GM12878 (cell line): ENCODE measurements around the gene SMIM21. TPM values are rescaled to one million over a fixed set of nuclear protein-coding genes. Genes with fewer than 3 reads are reported as not detected.

Source experiments
- ATAC-seq: fragments of 200-7000 bp; cut with Tn5 transposase; 3 replicates; pipeline ENCODE4 v1.9.1; 2020; ENCODE audit warnings: mild to moderate bottlenecking, moderate library complexity
- BruUV-seq: library from RNA; stranded (reverse); fragments of 400-500 nt; replicated peaks from 2 replicates; lab custom pipeline; 2021; lab: Mats Ljungman, UMichigan
- CTCF ChIA-PET: fragments of 300-600 bp; sonication (Branson Sonifier 250); formaldehyde crosslinking; extraction: SDS; loops from one replicate; lab custom pipeline; 2021; ENCODE audit warnings: inconsistent platforms; lab: Yijun Ruan, JAX
- POLR2A ChIA-PET: fragments of 350-600 bp; formaldehyde crosslinking; extraction: SDS; loops from one replicate; lab custom pipeline; 2021; ENCODE audit warnings: inconsistent platforms; lab: Charles Lee
- RAD21 ChIA-PET: fragments of 300-600 bp; sonication (Branson Sonifier 250); formaldehyde crosslinking; loops from one replicate; lab custom pipeline; 2023; ENCODE audit warnings: antibody characterized with exemption; ENCODE audit not compliant: unreplicated experiment; lab: Charles Lee
- SMC1A ChIA-PET: fragments of 300-600 bp; sonication (Branson Sonifier 250); formaldehyde crosslinking; loops from one replicate; lab custom pipeline; 2023; ENCODE audit not compliant: unreplicated experiment, uncharacterized antibody; lab: Charles Lee
- DNase-seq: peaks from one replicate; pipeline ENCODE4 v3.0.0-alpha.2; 2011; ENCODE audit warnings: low read depth, low spot score
- FAIRE-seq: peaks from 3 replicates; lab custom pipeline; 2011; peaks lifted over from hg19 to GRCh38; lab: Jason Lieb, UNC
- H2AFZ ChIP-seq: 2 replicates; pipeline ENCODE4 v1.6.0; 2011; ENCODE audit warnings: low read depth, low read length, control low read depth; ENCODE audit not compliant: control insufficient read depth
- H3K27ac ChIP-seq: 2 replicates; pipeline ENCODE4 v1.5.1; 2011; ENCODE audit warnings: control low read depth; ENCODE audit not compliant: control insufficient read depth, insufficient read depth
- H3K27me3 ChIP-seq, 2 experiments: replicated peaks in 1 of 2; 2 replicates each; pipeline versions ENCODE4 v1.6.0 to v1.6.1; 2011; ENCODE audit warnings: low read length in 1 of 2; ENCODE audit not compliant: control insufficient read depth in 2 of 2, insufficient read depth in 2 of 2
- H3K36me3 ChIP-seq, 2 experiments: 2 replicates each; pipeline ENCODE4 v1.5.1; 2011; ENCODE audit warnings: low read length in 1 of 2; ENCODE audit not compliant: control insufficient read depth in 2 of 2, insufficient read depth in 2 of 2
- H3K4me1 ChIP-seq: 2 replicates; pipeline ENCODE4 v1.6.1; 2011; ENCODE audit warnings: mild to moderate bottlenecking, low read length, moderate library complexity, mixed read lengths; ENCODE audit not compliant: control insufficient read depth, insufficient read depth
- H3K4me2 ChIP-seq: 2 replicates; pipeline ENCODE4 v1.6.0; 2011; ENCODE audit warnings: control low read depth; ENCODE audit not compliant: control insufficient read depth, insufficient read depth
- H3K4me3 ChIP-seq: fragments of 200-600 bp; sonication (generic); 2 replicates; pipeline ENCODE4 v1.5.1; 2016
- H3K79me2 ChIP-seq: 2 replicates; pipeline ENCODE4 v1.6.0; 2011; ENCODE audit warnings: low read length; ENCODE audit not compliant: control insufficient read depth, insufficient read depth
- H3K9ac ChIP-seq: 2 replicates; pipeline ENCODE4 v1.8.0; 2011; ENCODE audit warnings: low read length, control low read depth, mixed read lengths; ENCODE audit not compliant: control insufficient read depth, insufficient read depth
- H3K9me3 ChIP-seq: replicated peaks from 3 replicates; pipeline ENCODE4 v1.5.1; 2011; ENCODE audit warnings: mild to moderate bottlenecking, low read length; ENCODE audit not compliant: control insufficient read depth, insufficient read depth
- H4K20me1 ChIP-seq: 2 replicates; pipeline ENCODE4 v1.6.0; 2011; ENCODE audit not compliant: control insufficient read depth, insufficient read depth
- ETV6 ChIP-seq, 2 experiments: fragments of 450-650 bp in 1 of 2; IDR thresholded peaks in 1 of 2; conservative IDR thresholded peaks in 1 of 2; 2 replicates each; pipeline ENCODE4 v1.6.1; 2014; ENCODE audit warnings: antibody characterized with exemption in 1 of 2, borderline replicate concordance in 1 of 2, low read depth in 1 of 2, mild to moderate bottlenecking in 1 of 2, moderate library complexity in 1 of 2
- FOXM1 ChIP-seq: IDR thresholded peaks from 2 replicates; pipeline ENCODE4 v1.6.1; 2012; ENCODE audit warnings: low read depth, mild to moderate bottlenecking, inconsistent platforms, low read length, moderate library complexity
- HCFC1 ChIP-seq: fragments of 150-350 bp; IDR thresholded peaks from 2 replicates; pipeline ENCODE4 v1.6.1; 2014; ENCODE audit warnings: low read length
- IKZF1 ChIP-seq: fragments of 450-650 bp; conservative IDR thresholded peaks from 2 replicates; pipeline ENCODE4 v1.6.1; 2017; ENCODE audit warnings: antibody characterized with exemption, mild to moderate bottlenecking
- SREBF1 ChIP-seq: IDR thresholded peaks from 2 replicates; pipeline ENCODE4 v1.6.1; 2012; ENCODE audit warnings: mild to moderate bottlenecking, low read length
- WGBS: methylation state at CpG from one replicate; pipeline ENCODE4 v1.1.6; 2016; ENCODE audit warnings: low lambda C conversion rate; ENCODE audit not compliant: insufficient replicate concordance, insufficient coverage; ENCODE audit errors: missing lambda C conversion rate; 5-methylcytosine and 5-hydroxymethylcytosine counted together
- in situ Hi-C: fragments of 300-500 bp; cut with MboI; formaldehyde crosslinking; loops from 9 replicates; pipeline ENCODE4 v1.14.3; 2018; ENCODE audit warnings: mixed read lengths
- intact Hi-C: fragments of 100-400 bp; cut with micrococcal nuclease; formaldehyde crosslinking; loops from one replicate; pipeline ENCODE4 v1.14.2; 2022; ENCODE audit not compliant: unreplicated experiment
- polyA plus RNA-seq, 11 experiments: library from polyadenylated mRNA; depleted of rRNA in 4 of 11; unstranded in 6 of 11; stranded (reverse) in 5 of 11; fragments of >200 nt; fragmentation: Nextera tagmentation in 4 of 11; fragmentation: Illumina TruSeq in 1 of 11; extraction: Ambion mirVana in 4 of 11; extraction: Trizol in 1 of 11; gene quantifications; 1 replicate in 1 of 11; 2 replicates in 10 of 11; pipeline versions ENCODE4 v1.2.1 to v1.2.3, GENCODE V29; 2011 to 2016; ENCODE audit warnings: inconsistent platforms in 2 of 11, missing spikeins in 2 of 11, low read depth in 1 of 11
- total RNA-seq, 4 experiments: library from RNA; depleted of rRNA in 3 of 4; stranded (reverse); fragments of >200 nt in 3 of 4; fragmentation: Illumina TruSeq in 1 of 4; extraction: Trizol in 1 of 4; gene quantifications; 2 replicates each; pipeline versions ENCODE4 v1.2.1 to v1.2.3, GENCODE V29; 2013 to 2021
- TF ChIP-seq, protein P1 (sequence below): fragments of 150-350 bp; IDR thresholded peaks from 2 replicates; pipeline ENCODE4 v1.6.1; 2014; ENCODE audit warnings: mild to moderate bottlenecking, low read depth, low read length
- TF ChIP-seq, protein P2 (sequence below): fragments of 450-650 bp; formaldehyde crosslinking; IDR thresholded peaks from 2 replicates; pipeline ENCODE4 v1.5.0; 2022; ENCODE audit warnings: mild to moderate bottlenecking, missing genetic modification characterization
- TF ChIP-seq, protein P3 (sequence below): fragments of 450-650 bp; IDR thresholded peaks from 2 replicates; pipeline ENCODE4 v1.6.1; 2017; ENCODE audit warnings: mild to moderate bottlenecking, low read depth, inconsistent platforms; ENCODE audit not compliant: poor library complexity, severe bottlenecking
- TF ChIP-seq, protein P4 (sequence below): fragments of 450-650 bp; IDR thresholded peaks from 2 replicates; pipeline ENCODE4 v1.6.1; 2018; ENCODE audit warnings: mild to moderate bottlenecking, low read depth, moderate library complexity; ENCODE audit not compliant: partially characterized antibody
- TF ChIP-seq, protein P5 (sequence below): fragments of 450-650 bp; IDR thresholded peaks from 2 replicates; pipeline ENCODE4 v1.6.1; 2016; ENCODE audit warnings: mild to moderate bottlenecking

SMIM21 gene
- total and polyA plus RNA-seq, 10 of the 15 experiments (the other 5 are each of a cell fraction or from before 2014, with no cell fraction given): not detected

DNA sequence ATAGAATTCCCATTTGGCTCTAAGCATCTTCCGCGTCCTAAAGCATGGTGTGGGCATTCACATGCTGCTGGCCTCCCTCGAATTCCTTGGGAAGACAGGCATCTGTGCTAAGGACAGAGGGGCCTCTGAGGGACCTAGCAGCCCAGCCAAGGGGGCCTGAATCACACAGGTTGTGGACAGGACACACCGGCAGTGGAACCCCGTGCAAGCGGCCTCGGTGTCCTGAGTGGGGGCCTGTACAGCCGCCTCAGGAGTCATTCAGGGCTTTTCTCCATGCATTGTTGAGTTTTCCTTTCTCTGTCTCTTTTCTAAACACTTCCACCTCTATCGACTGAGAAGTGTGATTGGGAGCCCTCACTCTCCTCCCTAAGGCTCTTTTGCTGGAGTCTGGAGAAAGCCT lies 44.3 kb upstream of the SMIM21 start (continued):
- TF ChIP-seq, protein P1, sequence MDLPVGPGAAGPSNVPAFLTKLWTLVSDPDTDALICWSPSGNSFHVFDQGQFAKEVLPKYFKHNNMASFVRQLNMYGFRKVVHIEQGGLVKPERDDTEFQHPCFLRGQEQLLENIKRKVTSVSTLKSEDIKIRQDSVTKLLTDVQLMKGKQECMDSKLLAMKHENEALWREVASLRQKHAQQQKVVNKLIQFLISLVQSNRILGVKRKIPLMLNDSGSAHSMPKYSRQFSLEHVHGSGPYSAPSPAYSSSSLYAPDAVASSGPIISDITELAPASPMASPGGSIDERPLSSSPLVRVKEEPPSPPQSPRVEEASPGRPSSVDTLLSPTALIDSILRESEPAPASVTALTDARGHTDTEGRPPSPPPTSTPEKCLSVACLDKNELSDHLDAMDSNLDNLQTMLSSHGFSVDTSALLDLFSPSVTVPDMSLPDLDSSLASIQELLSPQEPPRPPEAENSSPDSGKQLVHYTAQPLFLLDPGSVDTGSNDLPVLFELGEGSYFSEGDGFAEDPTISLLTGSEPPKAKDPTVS: no peak
- TF ChIP-seq, protein P2, sequence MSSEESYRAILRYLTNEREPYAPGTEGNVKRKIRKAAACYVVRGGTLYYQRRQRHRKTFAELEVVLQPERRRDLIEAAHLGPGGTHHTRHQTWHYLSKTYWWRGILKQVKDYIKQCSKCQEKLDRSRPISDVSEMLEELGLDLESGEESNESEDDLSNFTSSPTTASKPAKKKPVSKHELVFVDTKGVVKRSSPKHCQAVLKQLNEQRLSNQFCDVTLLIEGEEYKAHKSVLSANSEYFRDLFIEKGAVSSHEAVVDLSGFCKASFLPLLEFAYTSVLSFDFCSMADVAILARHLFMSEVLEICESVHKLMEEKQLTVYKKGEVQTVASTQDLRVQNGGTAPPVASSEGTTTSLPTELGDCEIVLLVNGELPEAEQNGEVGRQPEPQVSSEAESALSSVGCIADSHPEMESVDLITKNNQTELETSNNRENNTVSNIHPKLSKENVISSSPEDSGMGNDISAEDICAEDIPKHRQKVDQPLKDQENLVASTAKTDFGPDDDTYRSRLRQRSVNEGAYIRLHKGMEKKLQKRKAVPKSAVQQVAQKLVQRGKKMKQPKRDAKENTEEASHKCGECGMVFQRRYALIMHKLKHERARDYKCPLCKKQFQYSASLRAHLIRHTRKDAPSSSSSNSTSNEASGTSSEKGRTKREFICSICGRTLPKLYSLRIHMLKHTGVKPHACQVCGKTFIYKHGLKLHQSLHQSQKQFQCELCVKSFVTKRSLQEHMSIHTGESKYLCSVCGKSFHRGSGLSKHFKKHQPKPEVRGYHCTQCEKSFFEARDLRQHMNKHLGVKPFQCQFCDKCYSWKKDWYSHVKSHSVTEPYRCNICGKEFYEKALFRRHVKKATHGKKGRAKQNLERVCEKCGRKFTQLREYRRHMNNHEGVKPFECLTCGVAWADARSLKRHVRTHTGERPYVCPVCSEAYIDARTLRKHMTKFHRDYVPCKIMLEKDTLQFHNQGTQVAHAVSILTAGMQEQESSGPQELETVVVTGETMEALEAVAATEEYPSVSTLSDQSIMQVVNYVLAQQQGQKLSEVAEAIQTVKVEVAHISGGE (CRISPR knock-in tag): no peak
- TF ChIP-seq ETV6 (conservative IDR thresholded peaks at IDR 0.05 in 1 of 2, IDR thresholded peaks at IDR 0.05 in 1 of 2; ENCODE audit: borderline replicate concordance in 1 of 2, low read depth in 1 of 2): no peak

DNA sequence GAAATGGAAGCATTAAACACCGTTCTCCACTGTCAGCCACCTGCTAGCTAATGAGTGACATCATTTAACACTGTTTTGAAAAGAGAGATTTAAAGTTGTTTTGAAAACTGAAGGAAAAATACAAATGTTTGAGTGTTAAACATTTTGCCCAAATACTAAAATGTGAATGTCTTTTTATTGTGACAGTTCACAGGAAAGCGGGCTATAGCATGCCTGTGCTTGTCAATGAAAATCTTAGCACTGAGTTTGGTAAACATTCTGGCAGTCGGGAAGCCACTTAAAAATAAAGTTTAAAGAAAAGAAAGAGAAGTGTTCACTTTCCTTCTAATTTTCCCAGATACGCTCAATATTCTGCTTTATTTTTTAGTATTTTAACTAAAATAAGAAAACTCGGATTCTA lies 40.3 kb upstream of the SMIM21 start:
- no TSS peak for BruUV-seq
- CTCF ChIA-PET: interaction anchor here (1.3 kb wide), 1 partner anchor 11 kb away, joined by 3 read pairs; no protein-coding TSS in a partner anchor
- FAIRE-seq: no peak
- no peak for TF ChIP-seq HCFC1
- TF ChIP-seq SREBF1: no peak
- TF ChIP-seq, protein P3, sequence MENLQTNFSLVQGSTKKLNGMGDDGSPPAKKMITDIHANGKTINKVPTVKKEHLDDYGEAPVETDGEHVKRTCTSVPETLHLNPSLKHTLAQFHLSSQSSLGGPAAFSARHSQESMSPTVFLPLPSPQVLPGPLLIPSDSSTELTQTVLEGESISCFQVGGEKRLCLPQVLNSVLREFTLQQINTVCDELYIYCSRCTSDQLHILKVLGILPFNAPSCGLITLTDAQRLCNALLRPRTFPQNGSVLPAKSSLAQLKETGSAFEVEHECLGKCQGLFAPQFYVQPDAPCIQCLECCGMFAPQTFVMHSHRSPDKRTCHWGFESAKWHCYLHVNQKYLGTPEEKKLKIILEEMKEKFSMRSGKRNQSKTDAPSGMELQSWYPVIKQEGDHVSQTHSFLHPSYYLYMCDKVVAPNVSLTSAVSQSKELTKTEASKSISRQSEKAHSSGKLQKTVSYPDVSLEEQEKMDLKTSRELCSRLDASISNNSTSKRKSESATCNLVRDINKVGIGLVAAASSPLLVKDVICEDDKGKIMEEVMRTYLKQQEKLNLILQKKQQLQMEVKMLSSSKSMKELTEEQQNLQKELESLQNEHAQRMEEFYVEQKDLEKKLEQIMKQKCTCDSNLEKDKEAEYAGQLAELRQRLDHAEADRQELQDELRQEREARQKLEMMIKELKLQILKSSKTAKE: no peak
- no peak for TF ChIP-seq IKZF1
- TF ChIP-seq, protein P4, sequence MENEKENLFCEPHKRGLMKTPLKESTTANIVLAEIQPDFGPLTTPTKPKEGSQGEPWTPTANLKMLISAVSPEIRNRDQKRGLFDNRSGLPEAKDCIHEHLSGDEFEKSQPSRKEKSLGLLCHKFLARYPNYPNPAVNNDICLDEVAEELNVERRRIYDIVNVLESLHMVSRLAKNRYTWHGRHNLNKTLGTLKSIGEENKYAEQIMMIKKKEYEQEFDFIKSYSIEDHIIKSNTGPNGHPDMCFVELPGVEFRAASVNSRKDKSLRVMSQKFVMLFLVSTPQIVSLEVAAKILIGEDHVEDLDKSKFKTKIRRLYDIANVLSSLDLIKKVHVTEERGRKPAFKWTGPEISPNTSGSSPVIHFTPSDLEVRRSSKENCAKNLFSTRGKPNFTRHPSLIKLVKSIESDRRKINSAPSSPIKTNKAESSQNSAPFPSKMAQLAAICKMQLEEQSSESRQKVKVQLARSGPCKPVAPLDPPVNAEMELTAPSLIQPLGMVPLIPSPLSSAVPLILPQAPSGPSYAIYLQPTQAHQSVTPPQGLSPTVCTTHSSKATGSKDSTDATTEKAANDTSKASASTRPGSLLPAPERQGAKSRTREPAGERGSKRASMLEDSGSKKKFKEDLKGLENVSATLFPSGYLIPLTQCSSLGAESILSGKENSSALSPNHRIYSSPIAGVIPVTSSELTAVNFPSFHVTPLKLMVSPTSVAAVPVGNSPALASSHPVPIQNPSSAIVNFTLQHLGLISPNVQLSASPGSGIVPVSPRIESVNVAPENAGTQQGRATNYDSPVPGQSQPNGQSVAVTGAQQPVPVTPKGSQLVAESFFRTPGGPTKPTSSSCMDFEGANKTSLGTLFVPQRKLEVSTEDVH: no peak
- TF ChIP-seq, protein P5, sequence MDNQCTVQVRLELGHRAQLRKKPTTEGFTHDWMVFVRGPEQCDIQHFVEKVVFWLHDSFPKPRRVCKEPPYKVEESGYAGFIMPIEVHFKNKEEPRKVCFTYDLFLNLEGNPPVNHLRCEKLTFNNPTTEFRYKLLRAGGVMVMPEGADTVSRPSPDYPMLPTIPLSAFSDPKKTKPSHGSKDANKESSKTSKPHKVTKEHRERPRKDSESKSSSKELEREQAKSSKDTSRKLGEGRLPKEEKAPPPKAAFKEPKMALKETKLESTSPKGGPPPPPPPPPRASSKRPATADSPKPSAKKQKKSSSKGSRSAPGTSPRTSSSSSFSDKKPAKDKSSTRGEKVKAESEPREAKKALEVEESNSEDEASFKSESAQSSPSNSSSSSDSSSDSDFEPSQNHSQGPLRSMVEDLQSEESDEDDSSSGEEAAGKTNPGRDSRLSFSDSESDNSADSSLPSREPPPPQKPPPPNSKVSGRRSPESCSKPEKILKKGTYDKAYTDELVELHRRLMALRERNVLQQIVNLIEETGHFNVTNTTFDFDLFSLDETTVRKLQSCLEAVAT: no peak
- TF ChIP-seq FOXM1: no peak

More for the DNA sequence above, 40.3 kb upstream of the SMIM21 start:
- DNase-seq (no peak), ATAC-seq (no peak)
- ChIA-PET POLR2A (no interaction called here), RAD21 (no interaction called here), SMC1A (no interaction called here)
- in situ Hi-C loops (no loop called here), intact Hi-C loops (no loop called here)
- Histone ChIP-seq H4K20me1 (no peaks in the 10 kb centered on the region), H3K4me1 (no peaks in the 10 kb centered on the region), H2AFZ (no peak overlapping the region), H3K4me3 (no peak overlapping the region), H3K9ac (no peak overlapping the region), H3K27ac (no peak overlapping the region), H3K4me2 (no peak overlapping the region), H3K36me3 (no peaks in the 10 kb centered on the region), H3K27me3 (no peaks in the 10 kb centered on the region; a peak in 2 of 4 replicates), H3K9me3 (no peaks in the 10 kb centered on the region), H3K79me2 (no peaks in the 10 kb centered on the region)
- WGBS: 37% methylated on average over 5 of the region's 5 CpGs
